ENCODE results near the gene SYCP2L.

The SYCP2L gene

GRCh38 chr6:11008821-11009220 lies 122.0 kb downstream of the SYCP2L start:
- DNase-seq (ENCODE audit: low read depth): no peak

GRCh38 chr6:11009353-11009752 lies 122.5 kb downstream of the SYCP2L start:
- no peak for DNase-seq (ENCODE audit: low read depth)

GRCh38 chr6:11011787-11012234 lies 125.0 kb downstream of the SYCP2L start:
- DNase-seq (ENCODE audit: low read depth): no peak

GRCh38 chr6:11012295-11012754 lies 125.5 kb downstream of the SYCP2L start:
- no peak for DNase-seq (ENCODE audit: low read depth)

- no peak for DNase-seq (ENCODE audit: low read depth)
These were observed 126.3 kb downstream of the SYCP2L start for GRCh38 chr6:11012976-11013720.

- no peak for DNase-seq (ENCODE audit: low read depth)
These were observed 126.8 kb downstream of the SYCP2L start for GRCh38 chr6:11013721-11014070.

GRCh38 chr6:11015102-11015501 lies 128.2 kb downstream of the SYCP2L start:
- no peak for DNase-seq (ENCODE audit: low read depth)

GRCh38 chr6:11016452-11016851 lies 129.6 kb downstream of the SYCP2L start:
- DNase-seq (ENCODE audit: low read depth): no peak

- DNase-seq (ENCODE audit: low read depth): no peak
These were observed 130.2 kb downstream of the SYCP2L start for GRCh38 chr6:11017090-11017489.

GRCh38 chr6:11018225-11018624 lies 131.4 kb downstream of the SYCP2L start:
- DNase-seq (ENCODE audit: low read depth): no peak

GRCh38 chr6:11021003-11021402 lies 134.2 kb downstream of the SYCP2L start:
- no peak for DNase-seq (ENCODE audit: low read depth)

GRCh38 chr6:11021714-11022113 lies 134.9 kb downstream of the SYCP2L start:
- no peak for DNase-seq (ENCODE audit: low read depth)

- no peak for DNase-seq (ENCODE audit: low read depth)
These were observed 136.2 kb downstream of the SYCP2L start for GRCh38 chr6:11023032-11023431.

Data from stimulated activated CD4-positive, alpha-beta T cell treated with anti-CD3 and anti-CD28 coated beads, Interleukin-2, amount 100 ng/mL, for 4 hours (primary cell).